ENCODE data around the gene VANGL1.

The VANGL1 gene

GRCh38 chr1:115644109-115644508 is 2.3 kb downstream of the VANGL1 start:
- DNase-seq (ENCODE audit: low read depth): no peak

GRCh38 chr1:115647047-115647446 is 5.3 kb downstream of the VANGL1 start:
- no peak for DNase-seq (ENCODE audit: low read depth)

DNA sequence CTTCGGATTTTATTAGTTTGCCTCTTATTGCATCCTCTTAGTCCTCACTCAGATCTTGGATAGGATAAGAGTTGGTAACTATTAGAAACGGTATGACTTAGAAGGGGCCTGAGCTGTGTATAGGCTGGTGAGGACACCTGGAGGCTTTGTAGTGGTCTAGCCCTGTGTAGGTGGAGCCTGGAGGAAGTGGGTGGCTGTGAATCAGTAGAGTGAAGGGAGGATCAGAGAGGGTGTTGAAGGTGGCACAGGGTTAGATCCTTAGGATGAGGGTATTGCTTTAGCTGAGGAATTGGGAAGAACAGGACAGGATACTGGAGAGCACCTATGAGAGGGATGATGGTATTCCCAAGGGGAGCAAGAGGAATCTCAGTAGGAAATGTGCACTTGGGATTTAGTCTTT is 5.7 kb downstream of the VANGL1 start:
- DNase-seq (ENCODE audit: low read depth): no peak

DNA sequence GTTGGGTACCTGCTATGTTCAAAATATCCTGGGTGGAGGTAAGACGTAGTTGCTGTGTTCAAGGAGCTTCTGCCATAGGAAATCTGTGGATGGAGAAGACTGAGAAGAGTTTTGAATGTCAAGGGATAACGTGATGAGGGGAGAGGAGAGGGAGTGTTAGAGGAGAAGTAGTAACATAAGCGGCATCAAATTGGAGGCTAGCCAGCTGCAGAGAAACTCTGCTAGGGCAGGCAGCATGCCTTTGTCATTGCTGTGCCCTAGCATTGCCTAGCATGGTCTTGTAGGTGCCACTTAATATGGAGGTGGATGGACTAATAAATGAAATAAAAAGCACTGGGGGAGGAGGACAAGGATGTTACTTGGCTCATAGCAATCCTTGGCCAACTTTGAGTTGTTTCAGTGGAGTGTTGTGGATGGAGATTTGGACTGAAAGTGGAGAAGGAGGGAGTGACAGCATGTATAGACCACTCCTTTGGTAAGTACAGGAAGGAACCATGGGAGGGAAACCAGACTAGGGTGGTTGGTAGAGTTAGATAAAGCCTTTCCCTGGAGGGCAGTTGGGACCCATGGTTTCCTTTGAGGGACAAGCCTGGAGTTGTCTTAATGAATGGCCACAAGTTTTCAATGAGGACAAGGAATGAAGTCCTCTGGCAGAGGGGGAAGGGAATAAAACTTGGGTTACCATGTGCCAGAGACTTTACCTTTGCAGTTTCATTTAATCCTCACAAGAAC is 6.3 kb downstream of the VANGL1 start:
- no peak for DNase-seq (ENCODE audit: low read depth)

DNA sequence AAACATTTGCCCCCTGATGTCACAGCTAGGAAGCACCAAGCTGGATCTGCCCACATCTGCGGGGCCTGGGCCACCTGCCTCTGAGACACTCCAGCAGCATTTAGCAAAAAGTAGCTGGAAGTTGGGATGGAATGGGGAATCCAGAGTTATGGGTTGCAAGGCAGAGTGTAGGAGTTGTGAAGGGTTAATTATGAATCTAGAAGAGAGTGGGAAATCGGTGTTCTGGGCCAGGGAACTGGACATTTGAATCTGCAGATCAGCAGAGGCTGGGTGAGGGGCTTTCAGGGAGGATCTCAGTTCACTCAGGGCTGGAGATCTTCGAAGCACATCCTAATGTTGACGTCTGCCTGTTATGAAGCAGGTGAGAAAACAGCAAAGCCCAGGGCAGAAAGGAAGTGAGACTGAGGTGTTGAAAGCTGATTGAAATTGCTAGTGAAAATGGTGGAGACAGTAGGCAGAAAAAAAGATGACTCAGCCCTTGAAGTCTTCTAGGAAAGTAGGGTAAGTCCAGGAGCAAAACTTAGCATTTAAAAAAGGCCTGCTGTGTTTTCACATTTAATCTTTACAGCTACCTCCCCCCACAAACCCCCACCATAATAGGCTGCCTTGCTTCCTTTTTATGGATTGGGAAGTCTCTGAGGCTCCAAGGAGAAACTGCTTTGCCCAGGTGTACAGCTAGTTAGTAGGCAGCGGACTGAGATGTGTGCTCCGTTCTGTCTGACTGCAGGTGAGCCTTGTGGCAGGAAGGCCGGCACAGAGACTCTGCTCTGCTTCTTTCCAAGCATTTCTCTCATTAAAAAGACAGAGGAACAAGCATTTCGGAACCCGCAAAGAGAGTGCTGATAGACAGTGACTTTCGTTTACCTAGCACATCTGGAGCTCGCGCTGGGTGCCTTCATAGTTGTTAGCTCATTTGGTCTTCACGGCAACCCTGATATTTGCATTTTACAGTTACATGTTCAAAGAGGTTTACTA is 7.2 kb downstream of the VANGL1 start:
- no peak for DNase-seq (ENCODE audit: low read depth)

- DNase-seq (ENCODE audit: low read depth): no peak
Measured at GRCh38 chr1:115649964-115650363, 8.2 kb downstream of the VANGL1 start.

- DNase-seq (ENCODE audit: low read depth): no peak
Measured at GRCh38 chr1:115650961-115651360, 9.2 kb downstream of the VANGL1 start.

DNA sequence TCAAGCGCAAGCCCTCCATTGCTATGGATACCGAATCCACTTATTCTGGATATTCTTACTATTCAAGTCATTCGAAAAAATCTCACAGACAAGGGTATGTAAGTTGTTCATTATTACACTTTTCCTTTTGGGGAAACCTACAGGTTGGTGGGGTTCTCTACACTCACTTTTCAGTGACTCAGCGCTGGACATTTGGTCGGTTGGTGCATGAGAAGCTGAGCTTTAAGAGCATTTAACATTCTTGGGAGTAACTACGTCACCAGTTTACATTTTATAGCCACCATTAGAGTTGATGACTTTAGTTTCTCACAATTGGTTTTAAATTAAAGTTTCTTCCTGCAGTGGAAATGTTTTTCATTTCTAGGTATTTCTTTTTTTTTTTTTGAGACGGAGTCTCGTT is 9.6 kb downstream of the VANGL1 start:
- DNase-seq (ENCODE audit: low read depth): no peak

GRCh38 chr1:115652236-115652788 is 10.5 kb downstream of the VANGL1 start:
- no peak for DNase-seq (ENCODE audit: low read depth)

DNA sequence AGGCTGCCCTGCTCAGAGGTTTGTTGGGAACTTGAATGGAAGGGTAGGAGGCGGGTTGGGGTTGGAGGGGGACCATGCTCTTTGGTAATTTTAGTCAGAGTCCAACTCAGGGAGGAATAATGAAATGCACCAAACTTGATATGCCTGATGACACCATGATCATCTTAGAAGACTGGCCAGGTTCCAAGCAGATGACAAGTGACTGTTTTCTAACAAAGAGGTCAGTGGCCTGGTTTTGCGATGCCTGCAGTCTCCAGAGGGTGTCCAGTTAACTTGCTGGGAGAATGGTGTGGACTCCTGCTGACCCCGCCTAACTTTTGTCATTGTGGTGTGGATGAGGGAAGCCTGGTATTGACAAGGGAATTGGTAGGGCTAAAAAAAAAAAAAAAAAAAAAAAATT is 12.4 kb downstream of the VANGL1 start:
- DNase-seq (ENCODE audit: low read depth): no peak

DNA sequence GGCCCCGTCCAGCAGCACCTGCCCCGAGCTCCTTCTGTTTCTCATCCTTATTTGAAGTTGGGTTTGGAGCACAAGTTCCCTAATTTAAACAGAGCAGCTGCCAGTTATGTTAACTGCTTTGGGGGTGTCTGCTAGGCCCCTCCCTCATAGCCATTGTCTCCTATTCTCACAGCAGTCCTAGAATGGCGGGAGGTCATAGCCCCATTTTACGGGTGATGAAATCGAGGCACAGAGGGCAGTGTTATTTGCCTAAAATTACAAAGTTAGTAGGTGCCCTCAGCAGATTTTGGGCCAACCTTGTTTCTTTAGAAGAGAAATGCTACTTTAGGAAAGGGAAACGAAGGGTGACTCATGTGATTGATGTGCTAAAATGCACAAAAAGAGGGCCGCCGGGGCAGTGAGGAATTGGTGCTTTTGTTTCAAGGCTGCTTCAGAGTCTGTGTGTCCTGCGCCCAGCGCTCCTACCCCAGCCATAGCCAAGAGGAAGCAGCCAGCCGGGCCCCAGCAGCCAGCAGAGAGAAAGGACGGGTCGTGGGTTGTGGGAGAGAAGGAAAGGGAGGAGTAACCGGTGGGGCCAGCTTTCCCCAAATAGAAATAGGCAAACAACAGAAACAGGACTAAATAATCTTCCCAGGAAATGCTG is 13.0 kb downstream of the VANGL1 start:
- no peak for DNase-seq (ENCODE audit: low read depth)

DNA sequence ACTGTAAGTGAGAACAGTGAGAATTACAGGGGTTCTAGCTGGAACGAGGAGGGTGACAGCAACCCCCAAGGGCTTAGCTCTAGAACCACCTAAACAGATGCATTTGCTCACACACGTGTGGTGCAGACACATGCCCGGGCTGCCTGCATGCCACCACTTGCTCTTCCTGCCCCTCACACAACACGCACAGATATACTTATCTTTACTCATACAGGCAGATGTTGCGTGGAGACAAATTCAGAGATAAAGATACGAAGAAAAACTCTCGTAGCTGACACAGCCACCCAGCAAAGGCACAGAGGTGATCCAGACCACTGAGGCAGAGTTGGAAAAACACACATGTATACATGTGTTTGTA is 13.5 kb downstream of the VANGL1 start:
- DNase-seq (ENCODE audit: low read depth): no peak

GRCh38 chr1:115655916-115656315 is 14.1 kb downstream of the VANGL1 start:
- no peak for DNase-seq (ENCODE audit: low read depth)

- DNase-seq (ENCODE audit: low read depth): no peak
Measured at GRCh38 chr1:115656461-115657077, 14.8 kb downstream of the VANGL1 start.

GRCh38 chr1:115658646-115659045 is 16.9 kb downstream of the VANGL1 start:
- no peak for DNase-seq (ENCODE audit: low read depth)

- no peak for DNase-seq (ENCODE audit: low read depth)
Measured at GRCh38 chr1:115660151-115660550, 18.4 kb downstream of the VANGL1 start.

GRCh38 chr1:115661157-115661556 is 19.4 kb downstream of the VANGL1 start:
- DNase-seq (ENCODE audit: low read depth): no peak

DNA sequence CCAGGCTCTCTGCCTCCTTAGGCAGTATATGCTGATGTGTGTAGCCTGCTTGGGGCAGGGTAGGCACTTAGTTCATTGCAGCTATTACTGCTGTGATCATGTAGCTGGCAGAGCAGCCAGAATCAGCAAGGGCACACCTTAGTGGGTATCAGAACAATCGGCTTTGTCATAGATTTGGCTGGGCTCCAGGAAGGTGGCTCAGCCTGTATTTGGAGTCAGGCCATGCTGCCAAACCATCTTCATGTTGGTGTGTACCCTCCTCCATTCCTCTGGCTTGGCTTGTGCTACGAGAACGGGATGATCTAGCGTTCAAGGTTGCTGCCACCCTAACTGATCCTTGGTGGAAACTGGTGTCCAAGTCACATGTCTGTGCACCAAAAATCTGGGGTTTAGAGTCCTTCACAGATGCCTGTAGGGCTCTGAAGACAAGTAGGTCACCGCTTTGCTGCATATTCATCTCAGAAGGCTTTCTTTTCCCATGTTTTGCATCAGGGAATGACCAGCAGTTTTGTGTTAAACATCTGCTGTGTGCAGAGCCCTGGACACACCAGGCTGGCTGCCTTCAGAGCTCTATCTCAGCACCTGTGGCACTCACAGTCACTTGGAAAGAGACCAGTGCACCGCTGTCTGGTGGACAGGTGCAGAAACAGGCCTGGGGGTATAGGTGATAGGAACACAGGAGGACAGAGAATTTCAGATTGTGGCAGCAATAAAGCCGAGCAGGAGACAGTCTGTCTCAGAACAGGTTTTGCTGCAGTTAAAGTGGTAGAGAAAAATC is 23.7 kb downstream of the VANGL1 start:
- DNase-seq (ENCODE audit: low read depth): no peak

GRCh38 chr1:115666206-115666605 is 24.4 kb downstream of the VANGL1 start:
- DNase-seq (ENCODE audit: low read depth): no peak

DNA sequence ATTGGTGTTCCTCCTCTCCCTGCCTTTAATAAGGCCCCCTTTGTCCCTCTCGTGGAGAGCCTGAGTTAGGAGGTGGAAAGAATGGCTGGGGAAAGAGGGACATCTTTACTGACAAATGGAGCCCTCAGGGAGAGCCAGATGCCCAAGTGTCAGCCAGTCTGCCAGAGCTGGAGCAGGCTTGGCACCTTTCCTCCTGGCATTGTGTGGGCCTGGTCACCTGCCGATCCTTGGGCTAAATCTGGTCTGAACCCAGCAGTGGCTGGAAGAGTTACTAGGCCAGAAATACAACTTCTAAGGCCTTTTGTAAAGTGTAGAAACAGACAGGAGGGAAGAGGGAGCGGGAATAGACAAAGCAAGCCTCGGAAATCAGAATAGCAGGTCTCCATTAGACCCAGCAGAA is 24.9 kb downstream of the VANGL1 start:
- no peak for DNase-seq (ENCODE audit: low read depth)

- DNase-seq (ENCODE audit: low read depth): no peak
Measured at GRCh38 chr1:115668579-115668978, 26.8 kb downstream of the VANGL1 start.
